ENCODE data around the gene ZSCAN5C. TPM values are rescaled to one million over a fixed set of nuclear protein-coding genes. Genes with fewer than 3 reads are reported as not detected.
"Not testable (repeated sequence)": the region's sequence is repeated elsewhere in the genome, so short reads cannot be mapped to it uniquely, and the experiment has no call there.

Gene ZSCAN5C, protein sequence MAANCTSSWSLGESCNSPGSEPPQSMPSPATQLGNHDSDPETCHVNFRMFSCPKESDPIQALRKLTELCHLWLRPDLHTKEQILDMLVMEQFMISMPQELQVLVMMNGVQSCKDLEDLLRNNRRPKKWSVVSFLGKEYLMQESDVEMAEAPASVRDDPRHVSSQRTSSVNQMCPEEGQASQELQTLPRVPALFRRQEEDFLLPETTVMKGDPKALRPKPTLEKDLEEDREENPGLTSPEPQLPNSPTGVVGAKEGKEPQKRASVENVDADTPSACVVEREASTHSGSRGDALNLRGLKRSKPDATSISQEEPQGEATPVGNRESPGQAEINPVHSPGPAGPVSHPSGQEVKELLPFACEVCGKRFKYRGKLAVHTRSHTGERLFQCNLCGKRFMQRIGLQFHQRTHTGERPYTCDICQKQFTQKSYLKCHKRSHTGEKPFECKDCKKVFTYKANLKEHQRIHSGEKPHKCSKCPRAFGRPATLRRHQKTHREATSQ
- not detected in 2 replicates for total RNA-seq

DNA sequence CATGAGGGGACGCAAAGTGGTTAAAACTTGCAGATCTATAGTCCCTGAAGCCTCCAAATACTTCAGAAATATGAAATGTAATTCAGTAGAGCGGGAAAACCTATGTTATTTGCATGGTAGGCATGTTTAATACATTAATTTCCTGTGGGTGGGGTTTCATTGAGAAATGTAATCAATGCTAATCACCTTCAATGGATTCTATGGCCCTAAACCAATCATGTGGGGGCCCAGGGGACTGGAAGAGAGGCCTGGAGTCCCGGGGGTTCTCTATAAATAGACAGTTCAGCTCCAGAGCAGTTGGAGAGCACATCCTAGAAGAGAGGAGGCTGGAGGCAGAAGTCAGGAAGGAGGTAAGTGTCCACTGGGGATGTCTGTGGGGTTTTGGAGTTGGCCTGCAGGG is at the start of gene ZSCAN5C:
Gene ZSCAN5C, plus strand, starts transcription at position 301 of the 400 bp plus-strand sequence. CDS start 3,641 bp downstream, outside the sequence.
- intact Hi-C loops (cut with micrococcal nuclease), result no loop called here

DNA sequence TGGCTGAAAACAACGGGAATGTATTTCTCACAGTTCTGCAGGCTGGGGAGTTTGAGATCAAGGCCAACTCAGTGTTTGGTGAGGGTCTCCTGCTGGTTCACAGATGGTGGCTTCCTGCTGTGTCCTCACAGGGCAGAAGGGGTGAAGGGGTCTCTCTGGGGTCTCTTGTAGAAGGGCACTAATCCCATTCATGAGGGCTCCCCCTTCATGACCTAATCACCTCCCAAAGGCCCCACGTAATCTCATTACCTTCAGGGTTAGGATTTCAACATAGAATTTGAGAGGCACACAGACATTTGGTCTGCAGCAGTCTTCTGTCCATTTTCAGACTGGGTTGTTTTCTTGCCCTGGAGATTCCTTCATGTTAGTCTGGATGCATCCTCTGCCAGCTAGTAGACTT is 49.4 kb upstream of the ZSCAN5C start:
- intact Hi-C loops (cut with micrococcal nuclease), result no loop called here

DNA sequence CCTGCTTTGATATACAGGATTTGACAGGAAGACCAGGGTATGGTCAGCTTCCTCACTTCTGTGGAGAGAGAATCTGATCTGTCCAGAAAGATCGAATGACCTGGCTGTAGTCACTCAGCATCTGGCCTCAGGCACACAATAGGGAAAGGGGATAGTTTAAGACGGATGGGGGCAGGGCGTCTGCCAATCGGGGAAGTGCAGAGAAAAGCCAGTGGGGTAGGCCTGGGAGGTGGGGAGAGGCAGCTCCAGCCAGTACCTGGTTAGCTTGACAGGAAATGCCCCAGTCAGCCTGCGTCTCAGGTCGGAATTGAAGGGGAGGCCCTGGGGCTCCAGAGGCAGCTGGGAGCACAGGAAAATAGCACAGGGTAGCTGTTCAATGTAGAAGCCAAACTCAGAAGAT is 48.6 kb upstream of the ZSCAN5C start:
- intact Hi-C loops (cut with micrococcal nuclease), result no loop called here

DNA sequence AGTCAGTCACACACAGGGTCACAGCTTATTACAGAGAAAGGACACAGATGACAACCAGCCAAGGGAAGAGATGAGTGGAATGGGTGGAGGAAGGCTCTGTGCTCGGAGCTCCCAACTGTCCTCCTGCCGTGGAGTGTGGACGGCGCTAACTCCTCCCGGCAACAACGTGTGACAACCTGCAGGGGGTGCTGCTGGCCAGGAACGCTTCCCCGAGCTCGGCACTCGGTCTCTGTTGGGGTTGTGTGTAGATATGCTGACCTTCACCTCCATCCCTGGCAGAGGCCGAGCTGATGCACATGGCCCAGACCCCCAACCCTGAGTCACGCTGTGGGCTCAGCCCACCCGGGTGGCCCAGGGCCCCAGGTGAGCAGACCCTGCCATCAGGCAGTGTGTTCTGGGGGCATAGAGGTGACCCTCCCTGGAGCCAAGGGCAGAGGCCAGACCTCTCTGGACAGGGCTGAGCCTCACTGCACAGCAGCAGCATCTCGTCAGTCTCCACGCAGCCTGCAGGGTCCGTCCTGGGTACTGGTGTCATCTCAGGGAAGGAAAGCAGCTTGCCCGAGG is 46.9 kb upstream of the ZSCAN5C start:
- intact Hi-C loops (cut with micrococcal nuclease), result no loop called here

DNA sequence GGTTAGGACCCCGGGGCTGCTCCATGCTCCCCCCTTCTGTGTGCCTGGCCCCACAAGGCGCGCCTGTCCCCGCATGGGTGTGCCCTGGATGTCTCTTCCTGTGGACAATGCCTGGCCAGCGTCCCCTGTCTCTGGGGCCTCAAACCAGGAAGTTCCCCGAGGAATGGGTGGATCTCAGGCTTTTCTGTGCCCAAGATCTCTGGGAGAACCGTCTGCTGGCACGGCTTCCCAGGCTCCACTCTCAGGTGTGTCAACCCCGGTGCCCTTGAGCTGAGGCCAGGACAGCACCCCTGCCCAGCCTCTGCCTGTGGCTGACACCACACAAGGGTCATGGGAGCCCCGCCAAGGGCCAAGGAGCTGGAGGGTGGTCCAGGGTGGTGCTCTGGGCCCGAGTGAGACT is 45.3 kb upstream of the ZSCAN5C start:
- intact Hi-C loops (cut with micrococcal nuclease), result no loop called here

DNA sequence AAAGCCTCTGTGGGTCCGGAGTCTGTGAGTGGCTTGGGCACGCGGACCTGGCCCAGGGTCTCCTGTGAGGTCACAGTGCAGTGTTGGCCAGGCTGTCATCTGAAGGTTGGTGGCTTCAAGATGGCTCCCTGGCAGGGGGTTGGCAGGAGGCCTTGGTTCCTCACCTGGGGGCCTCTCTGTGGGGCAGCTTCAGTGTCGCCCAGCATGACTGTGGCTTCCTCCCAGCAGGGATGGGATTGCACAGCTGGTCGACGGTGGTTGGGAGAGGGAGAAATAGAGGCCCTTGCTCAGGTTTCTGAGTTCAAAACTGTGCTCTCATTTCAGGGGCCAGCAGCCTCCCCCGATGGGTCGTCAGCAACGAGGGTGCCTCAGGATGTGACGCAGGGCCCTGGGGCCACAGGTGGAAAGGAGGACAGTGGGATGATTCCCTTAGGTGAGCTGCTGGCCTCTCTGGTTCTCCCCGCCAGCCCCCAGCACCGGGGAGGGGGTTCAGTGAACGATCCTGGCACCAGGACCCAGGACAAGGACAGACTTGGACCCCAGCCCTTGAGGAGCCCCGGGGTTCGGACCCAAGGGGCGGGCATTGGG is 43.8 kb upstream of the ZSCAN5C start:
- intact Hi-C loops (cut with micrococcal nuclease), result no loop called here

DNA sequence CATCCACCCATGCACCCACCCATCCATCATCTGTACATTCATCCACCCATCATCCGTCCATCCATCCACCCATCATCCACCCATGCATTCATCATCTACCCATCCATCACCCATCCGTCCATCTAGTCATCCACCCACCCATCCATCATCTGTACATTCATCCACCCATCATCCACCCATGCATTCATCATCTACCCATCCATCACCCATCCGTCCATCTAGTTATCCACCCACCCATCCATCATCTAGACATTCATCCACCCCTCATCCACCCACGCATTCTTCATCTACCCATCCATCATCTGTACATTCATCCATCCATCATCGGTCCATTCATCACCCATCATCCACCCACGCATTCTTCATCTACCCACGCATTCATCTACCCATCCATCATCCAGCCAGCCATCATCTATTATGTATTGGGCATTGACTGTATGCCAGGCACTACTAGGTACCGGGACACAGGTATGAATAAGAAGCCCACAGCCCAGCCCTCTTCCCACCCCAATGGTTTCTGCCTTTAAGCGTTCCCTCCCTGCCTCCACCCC is 43.0 kb upstream of the ZSCAN5C start:
- intact Hi-C loops (cut with micrococcal nuclease), result no loop called here

DNA sequence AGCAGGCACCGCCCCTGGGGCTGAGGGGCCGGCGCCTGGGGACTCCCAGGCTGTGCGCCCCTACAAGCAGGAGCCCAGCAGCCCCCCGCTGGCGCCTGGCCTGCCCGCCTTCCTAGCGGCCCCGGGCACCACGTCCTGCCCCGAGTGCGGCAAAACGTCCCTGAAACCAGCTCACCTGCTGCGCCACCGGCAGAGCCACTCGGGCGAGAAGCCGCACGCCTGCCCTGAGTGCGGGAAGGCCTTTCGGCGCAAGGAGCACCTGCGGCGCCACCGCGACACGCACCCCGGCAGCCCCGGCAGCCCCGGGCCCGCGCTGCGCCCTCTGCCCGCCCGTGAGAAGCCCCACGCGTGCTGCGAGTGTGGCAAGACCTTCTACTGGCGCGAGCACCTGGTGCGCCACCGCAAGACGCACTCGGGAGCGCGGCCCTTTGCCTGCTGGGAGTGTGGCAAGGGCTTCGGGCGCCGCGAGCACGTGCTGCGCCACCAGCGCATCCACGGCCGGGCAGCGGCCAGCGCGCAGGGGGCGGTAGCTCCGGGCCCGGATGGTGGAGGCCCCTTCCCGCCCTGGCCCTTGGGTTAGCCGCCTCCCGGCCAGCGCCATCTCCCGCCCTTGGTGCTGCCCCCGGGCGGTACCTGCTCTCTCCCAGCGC is 42.3 kb upstream of the ZSCAN5C start:
- intact Hi-C loops (cut with micrococcal nuclease), result no loop called here

DNA sequence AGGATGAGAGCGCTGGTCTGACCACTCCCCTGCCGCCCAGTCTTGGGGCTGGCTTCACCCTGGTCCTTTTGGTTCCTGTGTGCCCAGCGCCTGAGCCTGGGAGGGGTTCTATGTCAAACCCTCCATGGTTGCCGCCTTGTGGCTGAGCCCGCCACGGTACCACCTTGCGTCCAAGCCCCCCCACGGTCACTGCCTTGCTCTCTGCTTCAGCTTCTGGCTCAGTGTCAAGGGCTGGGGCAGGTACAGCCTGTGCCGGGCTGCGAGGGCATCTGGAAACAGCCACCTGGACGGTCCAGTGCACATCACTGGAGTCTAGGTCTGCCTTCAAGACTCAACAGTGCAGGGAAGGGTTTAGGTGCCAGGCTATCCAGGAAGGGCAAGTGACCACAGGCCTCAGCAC is 40.5 kb upstream of the ZSCAN5C start:
- intact Hi-C loops (cut with micrococcal nuclease), result no loop called here

DNA sequence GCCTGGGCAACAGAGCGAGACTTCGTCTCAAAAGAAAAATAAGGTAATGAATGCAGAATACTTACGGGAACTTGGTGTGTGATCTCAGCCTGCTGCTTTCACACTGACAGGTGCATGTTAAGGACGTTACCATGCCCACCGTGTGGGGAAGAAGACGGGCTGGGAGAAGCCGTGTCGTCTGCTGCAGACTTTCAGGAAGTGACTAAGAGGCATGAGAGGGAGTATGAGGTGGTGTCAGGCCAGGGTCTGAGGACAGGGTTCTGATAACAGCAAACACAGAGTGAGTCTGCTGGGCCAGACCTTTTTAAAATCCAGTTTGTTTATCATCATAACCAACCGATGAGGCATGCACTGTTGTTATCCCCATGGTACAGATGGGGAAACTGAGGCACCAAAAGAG is 39.8 kb upstream of the ZSCAN5C start:
- intact Hi-C loops (cut with micrococcal nuclease), result no loop called here

DNA sequence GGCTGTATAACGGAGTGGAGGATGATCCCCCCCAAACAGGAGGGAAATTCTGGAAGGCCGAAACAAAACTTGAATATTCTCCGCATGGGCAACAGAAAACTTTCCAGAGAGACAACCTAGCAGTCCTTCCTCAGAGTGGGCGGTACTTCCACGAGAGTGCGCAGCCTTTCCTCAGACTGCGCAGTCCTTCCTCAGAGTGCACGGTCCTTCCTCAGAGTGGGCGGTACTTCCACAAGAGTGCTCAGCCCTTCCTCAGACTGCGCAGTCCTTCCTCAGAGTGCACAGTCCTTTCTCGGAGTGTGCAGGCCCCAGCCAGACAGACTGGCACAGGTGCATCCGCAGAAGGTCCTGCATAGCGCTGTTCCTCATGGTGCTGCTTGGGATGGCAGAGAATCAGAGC is 39.0 kb upstream of the ZSCAN5C start:
- intact Hi-C loops (cut with micrococcal nuclease), result no loop called here

DNA sequence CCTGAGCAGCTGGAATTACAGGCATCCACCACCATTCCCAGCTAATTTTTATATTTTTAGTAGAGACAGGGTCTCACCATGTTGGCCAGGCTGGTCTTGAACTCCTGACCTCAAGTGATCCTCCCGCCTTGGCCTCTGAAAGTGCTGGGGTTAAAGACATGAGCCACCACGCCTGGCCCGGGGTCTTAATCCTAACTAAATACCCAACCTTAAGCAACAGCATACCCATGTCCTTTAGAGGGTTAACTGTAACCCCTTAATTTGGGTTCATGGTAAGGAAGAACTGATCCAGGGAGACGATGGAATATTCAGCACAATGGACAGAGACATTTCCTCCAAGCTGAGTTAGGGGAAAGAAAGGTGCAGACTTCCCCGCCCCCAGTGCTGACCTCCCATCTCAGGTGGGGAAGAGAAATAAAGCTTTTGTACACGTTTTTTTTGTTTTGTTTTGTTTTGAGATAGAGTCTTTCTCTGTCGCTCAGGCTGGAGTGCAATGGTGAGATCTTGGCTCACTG is 35.0 kb upstream of the ZSCAN5C start:
- intact Hi-C loops (cut with micrococcal nuclease), result no loop called here

DNA sequence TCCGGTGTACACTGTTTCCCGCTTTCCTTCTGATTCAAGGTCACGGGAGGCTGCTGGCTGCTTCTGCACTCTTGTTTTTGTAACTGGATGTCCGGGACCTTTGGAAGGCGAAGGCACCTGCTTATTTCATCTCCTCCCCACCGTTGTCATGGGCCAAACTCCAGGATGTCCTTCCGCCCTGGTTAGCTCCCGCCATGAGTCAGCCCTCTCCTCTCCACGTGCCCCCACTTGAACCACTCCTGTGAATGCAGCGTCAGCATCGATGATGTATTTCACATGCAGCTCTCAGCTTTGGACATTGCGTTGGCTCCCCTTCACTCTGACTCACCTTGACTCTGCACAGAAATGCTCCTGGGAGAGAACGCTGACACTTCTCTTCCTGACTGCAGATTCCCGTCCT is 31.8 kb upstream of the ZSCAN5C start:
- intact Hi-C loops (cut with micrococcal nuclease), result loop anchor here (5.0 kb wide), 1 partner anchor 103 kb away; no protein-coding TSS in a partner anchor

DNA sequence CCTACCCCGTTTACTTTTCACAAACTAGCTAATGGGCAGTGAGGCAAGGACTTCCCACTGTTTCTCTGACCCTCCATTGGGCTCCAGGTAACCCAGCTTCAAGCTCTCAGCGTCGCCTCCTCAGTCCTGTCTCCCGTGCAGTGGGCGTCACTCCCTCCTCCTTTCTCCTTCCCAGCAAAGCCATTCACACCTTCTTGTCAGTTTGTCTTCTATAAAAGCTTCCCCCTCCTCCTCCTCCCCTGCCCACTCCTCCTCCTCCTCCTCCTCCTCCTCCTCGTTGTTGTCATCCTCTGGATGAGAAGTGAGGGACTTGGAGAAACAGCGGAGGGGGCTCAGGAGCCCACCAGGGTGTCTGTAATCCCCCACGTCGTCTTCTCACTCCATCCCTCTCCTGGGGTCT is 28.0 kb upstream of the ZSCAN5C start:
- intact Hi-C loops (cut with micrococcal nuclease), result loop anchor here (5.0 kb wide), 1 partner anchor 107 kb away; no protein-coding TSS in a partner anchor

DNA sequence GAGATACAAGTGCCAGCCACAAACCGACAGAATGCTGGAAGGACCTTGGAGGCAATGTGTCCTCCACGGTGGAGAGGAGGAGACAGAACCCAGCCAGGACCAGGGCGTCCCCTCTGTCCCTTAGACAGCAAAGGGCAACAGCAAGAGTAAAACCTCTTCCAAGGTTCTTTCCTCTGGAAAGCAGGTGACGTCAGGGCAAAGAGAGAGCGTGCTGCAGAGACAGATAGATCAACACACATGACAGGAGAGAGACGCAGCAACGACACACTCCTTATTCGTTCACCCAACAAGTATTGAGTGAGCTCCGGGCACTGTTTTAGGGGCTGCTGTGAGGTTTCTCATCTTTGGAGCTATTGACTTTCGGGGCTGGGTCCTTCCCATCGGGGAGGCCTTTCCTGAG is 27.5 kb upstream of the ZSCAN5C start:
- intact Hi-C loops (cut with micrococcal nuclease), result loop anchor here (5.0 kb wide), 1 partner anchor 107 kb away; no protein-coding TSS in a partner anchor

DNA sequence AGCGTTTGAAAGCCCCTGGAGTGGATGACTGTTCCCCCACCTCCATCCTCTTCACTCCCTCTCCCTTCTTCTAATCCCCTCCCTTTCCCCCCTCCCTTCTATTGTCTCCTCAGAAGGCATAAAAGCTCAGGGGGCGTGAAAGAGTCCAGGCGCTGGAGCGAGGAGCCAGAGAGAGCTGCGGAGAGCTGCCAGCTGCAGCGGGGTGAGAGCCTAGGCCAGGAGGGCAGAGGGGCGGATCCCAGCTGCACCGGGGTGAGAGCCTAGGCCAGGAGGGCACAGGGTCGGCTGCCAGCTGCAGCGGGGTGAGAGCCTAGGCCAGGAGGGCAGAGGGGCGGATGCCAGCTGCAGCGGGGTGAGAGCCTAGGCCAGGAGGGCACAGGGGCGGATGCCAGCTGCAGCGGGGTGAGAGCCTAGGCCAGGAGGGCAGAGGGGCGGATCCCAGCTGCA is 26.2 kb upstream of the ZSCAN5C start, which contains the start of gene GALP:
Gene GALP, plus strand, starts transcription at position 148 of the 447 bp plus-strand sequence. CDS start 1,101 bp downstream, outside the sequence.
- intact Hi-C loops (cut with micrococcal nuclease), result not testable (repeated sequence)

DNA sequence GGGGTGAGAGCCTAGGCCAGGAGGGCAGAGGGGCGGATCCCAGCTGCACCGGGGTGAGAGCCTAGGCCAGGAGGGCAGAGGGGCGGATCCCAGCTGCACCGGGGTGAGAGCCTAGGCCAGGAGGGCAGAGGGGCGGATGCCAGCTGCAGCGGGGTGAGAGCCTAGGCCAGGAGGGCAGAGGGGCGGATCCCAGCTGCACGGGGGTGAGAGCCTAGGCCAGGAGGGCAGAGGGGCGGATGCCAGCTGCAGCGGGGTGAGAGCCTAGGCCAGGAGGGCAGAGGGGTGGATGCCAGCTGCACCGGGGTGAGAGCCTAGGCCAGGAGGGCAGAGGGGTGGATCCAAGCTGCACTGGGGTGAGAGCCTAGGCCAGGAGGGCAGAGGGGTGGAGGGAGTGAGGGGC is 25.8 kb upstream of the ZSCAN5C start:
- intact Hi-C loops (cut with micrococcal nuclease), result not testable (repeated sequence)

DNA sequence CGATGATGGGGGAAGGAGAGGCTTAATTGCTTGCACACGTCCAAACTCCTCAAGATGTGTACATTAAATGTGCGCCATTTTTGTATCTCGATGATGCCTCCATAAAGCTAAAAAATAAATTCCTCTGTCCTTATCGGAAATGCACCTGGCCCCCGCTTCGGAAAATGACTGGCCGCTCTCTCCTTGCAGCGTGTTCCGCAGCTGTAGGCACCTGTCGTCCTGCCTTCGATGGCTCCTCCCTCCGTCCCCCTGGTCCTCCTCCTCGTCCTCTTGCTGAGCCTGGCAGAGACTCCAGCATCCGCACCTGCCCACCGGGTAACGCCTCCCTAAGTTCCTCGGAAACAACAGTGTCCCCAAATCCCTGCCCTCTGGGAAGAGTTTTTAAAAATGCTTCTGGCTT is 25.2 kb upstream of the ZSCAN5C start:
- intact Hi-C loops (cut with micrococcal nuclease), result no loop called here

DNA sequence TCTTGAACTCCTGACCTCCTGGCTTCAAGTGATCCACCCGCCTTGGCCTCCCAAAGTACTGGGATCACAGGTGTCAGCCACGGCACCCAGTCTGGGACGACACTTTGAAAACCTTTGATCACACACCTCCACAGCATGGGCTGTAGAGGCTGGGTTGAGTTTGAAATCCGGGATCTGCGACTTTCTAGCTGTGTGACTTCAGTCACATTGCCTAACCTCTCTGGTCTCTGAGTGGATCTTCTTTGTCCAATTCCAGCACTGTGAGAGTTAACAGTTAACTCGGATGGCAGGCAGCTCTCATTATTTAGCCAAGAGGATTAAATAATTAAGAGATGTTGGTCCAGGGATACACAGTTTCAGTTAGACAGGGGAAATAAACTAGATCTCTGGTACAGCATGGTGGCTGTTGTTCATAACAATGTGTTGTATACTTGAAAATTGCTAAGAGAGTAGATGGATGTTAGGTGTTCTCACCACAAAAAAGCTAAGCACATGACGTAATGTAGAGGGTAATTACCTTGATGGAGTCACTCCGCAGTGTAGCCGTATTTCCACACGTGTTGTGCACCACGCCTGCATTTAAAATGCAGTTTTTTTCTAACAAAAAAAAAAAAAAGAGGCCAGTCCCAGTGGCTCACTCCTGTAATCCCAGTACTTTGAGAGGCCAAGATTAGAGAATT is 24.4 kb upstream of the ZSCAN5C start:
- intact Hi-C loops (cut with micrococcal nuclease), result no loop called here

DNA sequence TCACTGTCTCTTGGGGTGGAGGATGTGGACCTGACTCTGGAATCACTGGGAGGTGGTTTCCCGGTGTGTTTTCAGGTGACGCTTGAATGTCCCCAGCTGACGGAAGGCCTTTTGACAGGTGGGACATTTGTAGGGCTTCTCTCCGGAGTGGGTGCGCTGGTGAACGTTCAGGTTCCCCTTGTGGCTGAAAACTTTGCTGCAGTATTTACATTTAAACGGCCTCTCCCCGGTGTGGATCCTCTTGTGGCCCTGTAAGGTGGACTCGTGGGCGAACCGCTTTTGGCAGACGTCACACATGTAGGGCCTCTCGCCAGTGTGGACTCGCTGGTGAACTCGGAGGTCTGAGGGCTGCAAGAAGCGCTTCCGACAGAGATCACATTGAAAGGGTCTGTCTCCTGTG is 12.3 kb upstream of the ZSCAN5C start:
- intact Hi-C loops (cut with micrococcal nuclease), result no loop called here
